ENCODE measurements around the gene ATP5F1A. TPM values are rescaled to one million over a fixed set of nuclear protein-coding genes. Genes with fewer than 3 reads are reported as not detected.
A peak's percentile ranks its signal among the peaks of the same experiment; 100 is the strongest.
"Not testable (repeated sequence)": the region's sequence is repeated elsewhere in the genome, so short reads cannot be mapped to it uniquely, and the experiment has no call there.

The ATP5F1A gene
- 558 TPM for polyA plus RNA-seq (2013, experiment 1 of 2)
- 590 TPM for polyA plus RNA-seq (2013, experiment 2 of 2)

DNA sequence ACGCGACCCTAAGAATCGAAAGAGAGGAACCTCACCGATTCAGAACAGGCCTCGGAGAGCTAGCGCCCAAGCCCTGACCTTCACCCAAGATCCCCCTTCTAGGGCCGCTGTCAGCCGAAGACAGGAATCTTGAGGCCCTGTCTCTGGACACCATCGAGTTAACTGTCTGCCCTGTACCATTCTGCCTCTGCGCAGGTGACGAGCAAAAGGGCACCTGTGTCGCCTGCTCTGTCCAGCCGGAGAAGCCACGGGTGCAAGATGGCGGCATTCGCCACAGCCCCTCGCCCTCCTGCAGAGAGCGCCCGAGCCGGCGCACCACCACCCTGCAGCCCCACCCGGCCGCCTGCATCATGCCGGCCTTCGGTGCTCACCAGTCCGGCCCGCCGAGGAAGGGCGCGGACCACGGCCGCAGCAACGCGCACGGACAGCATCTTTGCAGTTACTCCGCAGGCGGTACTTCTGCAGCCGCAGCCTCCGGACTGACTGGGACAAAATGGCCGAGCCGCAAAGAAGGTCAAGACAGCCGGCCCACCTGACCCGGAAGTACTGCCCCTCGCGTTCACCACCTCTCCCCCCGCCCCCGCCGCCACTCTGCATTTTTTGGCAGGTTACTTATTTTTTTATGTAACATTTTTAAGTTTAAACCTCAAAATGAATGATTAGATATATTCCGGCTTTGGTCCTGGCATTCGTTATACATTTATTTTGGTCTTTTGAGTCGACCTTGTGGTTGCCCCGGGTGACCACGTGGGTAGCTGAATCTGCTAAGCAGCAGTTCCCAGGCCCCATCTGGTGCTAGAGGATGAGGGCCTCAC, at the start of gene ATP5F1A:
Gene ATP5F1A (minus strand): TSS at position 496 of the 815 bp plus-strand sequence. CDS start 65 bp downstream, at position 431.
- Histone ChIP-seq H3K36me3 (ENCODE audit: insufficient read depth, low read length) (peaks cover 27% of the 10 kb centered on the region), H3K4me1 (ENCODE audit: insufficient read depth, low read length) (peaks cover 9% of the 10 kb centered on the region), H3K9me3 (ENCODE audit: insufficient read depth, low read depth, low read length) (no peaks in the 10 kb centered on the region), H3K9ac (ENCODE audit: low read depth, low read length) (peak within 1 kb of the TSS; percentile 97), H3K27me3 (ENCODE audit: insufficient read depth, low read length) (no peaks in the 10 kb centered on the region), H3K27ac (ENCODE audit: low read depth, low read length) (peak within 1 kb of the TSS; percentile 95), H3K4me3 (ENCODE audit: low read length) (peak within 1 kb of the TSS; percentile 95)
- under 1% methylated on average over 48 of the region's 53 CpGs for WGBS

DNA sequence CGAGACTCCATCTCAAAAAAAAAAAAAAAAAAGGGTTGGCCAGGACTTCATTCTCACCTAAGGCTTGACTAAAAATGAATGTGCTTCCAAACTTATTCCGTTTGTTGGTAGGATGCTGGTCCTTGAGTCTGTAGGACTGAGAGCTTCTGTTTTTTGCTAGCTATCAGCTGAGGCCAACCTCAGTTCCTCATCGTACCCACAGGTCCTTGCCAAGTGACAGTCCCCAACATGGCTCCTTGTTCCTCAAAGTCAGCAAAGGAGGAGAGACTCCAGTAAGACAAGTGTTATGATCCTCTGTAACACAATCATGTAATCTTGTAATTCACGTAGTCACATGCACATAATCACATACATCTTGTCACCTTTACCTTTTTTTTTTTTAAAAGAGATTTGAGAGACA, 43.1 kb upstream of the ATP5F1A start:
- H3K9me3 ChIP-seq (ENCODE audit: insufficient read depth, low read depth, low read length): no peaks in the 10 kb centered on the region
- no peaks in the 10 kb centered on the region for H3K27me3 ChIP-seq (ENCODE audit: insufficient read depth, low read length)
- no peaks in the 10 kb centered on the region for H3K4me1 ChIP-seq (ENCODE audit: insufficient read depth, low read length)
- H3K36me3 ChIP-seq (ENCODE audit: insufficient read depth, low read length): no peaks in the 10 kb centered on the region
- no peak overlapping the region for H3K27ac ChIP-seq (ENCODE audit: low read depth, low read length)
- WGBS: 97% methylated on average over 3 of the region's 4 CpGs
- H3K9ac ChIP-seq (ENCODE audit: low read depth, low read length): no peak overlapping the region
- H3K4me3 ChIP-seq (ENCODE audit: low read length): no peak overlapping the region

DNA sequence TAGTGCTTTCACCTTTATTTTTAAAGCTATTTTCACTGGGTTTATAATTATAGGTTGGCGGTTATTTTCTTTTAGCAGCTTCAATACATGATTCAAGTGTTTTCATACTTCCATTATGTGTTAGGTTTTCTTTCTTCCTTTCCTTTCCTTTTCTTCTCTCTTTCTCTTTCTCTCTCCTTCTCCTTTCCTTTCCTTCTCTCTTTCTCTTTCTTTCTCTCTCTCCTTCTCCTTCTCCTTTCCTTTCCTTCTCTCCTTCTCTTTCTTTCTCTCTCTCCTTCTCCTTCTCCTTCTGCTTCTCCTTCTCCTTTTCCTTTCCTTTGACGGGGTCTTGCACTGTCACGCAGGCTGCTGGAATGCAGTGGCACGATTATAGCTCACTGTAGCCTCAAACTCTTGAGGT, 42.1 kb upstream of the ATP5F1A start:
- 94% methylated on average over 3 of the region's 4 CpGs for WGBS

DNA sequence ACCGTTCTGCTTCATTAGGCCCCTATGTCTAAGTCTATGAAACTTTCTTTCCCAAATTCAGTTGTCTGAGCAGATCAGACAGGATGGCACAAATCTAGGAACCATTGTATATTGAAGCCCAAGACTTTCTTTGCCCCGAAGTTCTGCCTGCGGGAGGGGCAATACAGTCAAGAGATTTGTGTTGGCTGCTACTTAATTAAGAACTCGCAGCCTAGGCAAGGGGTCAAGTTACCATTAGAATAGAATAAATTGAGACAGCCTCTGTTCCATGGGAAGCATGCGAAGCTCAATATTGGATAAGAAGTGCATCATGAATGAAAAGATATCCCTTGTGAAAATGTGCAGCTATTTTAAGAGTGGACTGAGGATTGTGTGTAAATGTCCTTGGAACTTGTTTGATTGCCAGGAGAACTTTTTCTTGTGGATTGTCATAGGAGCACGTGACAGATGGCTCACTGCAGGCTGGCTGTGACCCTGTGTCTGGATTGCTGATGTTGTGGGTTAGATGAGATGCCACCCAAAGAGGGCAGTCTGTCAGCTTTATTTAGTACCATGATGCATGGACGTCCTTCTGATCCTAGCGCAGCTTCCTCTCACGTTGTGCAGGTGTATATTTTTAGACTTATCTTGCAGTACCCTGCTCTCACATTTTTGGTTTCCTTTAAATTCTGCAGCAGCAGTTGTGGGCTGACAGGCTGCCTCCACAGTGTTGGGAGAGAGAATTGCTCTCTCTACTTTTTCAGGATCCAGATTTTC, 37.0 kb upstream of the ATP5F1A start:
- Histone ChIP-seq H3K27ac (ENCODE audit: low read depth, low read length) (no peak overlapping the region), H3K4me3 (ENCODE audit: low read length) (no peak overlapping the region), H3K9me3 (ENCODE audit: insufficient read depth, low read depth, low read length) (no peaks in the 10 kb centered on the region), H3K9ac (ENCODE audit: low read depth, low read length) (no peak overlapping the region), H3K27me3 (ENCODE audit: insufficient read depth, low read length) (no peaks in the 10 kb centered on the region), H3K4me1 (ENCODE audit: insufficient read depth, low read length) (peaks cover 9% of the 10 kb centered on the region; the same call in 1 of the 2 replicates), H3K36me3 (ENCODE audit: insufficient read depth, low read length) (peaks cover 5% of the 10 kb centered on the region)
- 81% methylated on average over 9 of the region's 9 CpGs for WGBS

More for the DNA sequence above, 42.1 kb upstream of the ATP5F1A start:
- H3K27ac ChIP-seq (ENCODE audit: low read depth, low read length): no peak overlapping the region
- no peak overlapping the region for H3K4me3 ChIP-seq (ENCODE audit: low read length)
- H3K27me3 ChIP-seq (ENCODE audit: insufficient read depth, low read length): no peaks in the 10 kb centered on the region
- no peak overlapping the region for H3K9ac ChIP-seq (ENCODE audit: low read depth, low read length)
- H3K36me3 ChIP-seq (ENCODE audit: insufficient read depth, low read length): no peaks in the 10 kb centered on the region
- no peaks in the 10 kb centered on the region for H3K9me3 ChIP-seq (ENCODE audit: insufficient read depth, low read depth, low read length)
- peaks cover 5% of the 10 kb centered on the region; the same call in 1 of the 2 replicates for H3K4me1 ChIP-seq (ENCODE audit: insufficient read depth, low read length)

DNA sequence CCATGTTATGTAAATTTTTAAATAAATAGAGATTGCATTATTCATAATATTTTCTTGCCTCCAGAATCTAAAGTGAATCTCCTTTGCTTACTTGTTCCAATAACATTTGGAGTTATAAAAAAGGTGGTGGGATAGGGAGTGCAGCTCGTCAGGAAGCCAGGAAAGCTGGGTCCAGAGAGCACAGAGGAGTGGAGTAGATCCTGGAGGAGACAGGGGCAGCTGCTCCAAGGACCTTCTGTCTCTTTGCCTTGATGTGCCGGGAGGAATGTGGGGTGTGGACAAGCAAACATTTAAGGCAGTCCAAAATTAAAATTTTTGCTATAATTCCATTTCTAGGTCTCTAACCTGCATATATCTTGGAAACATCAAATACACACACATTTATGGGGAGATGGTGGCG, 35.4 kb upstream of the ATP5F1A start:
- no peaks in the 10 kb centered on the region for H3K27me3 ChIP-seq (ENCODE audit: insufficient read depth, low read length)
- H3K4me1 ChIP-seq (ENCODE audit: insufficient read depth, low read length): peaks cover 9% of the 10 kb centered on the region; the same call in 1 of the 2 replicates
- H3K9ac ChIP-seq (ENCODE audit: low read depth, low read length): no peak overlapping the region
- no peak overlapping the region for H3K4me3 ChIP-seq (ENCODE audit: low read length)
- H3K27ac ChIP-seq (ENCODE audit: low read depth, low read length): no peak overlapping the region
- H3K9me3 ChIP-seq (ENCODE audit: insufficient read depth, low read depth, low read length): no peaks in the 10 kb centered on the region
- 93% methylated on average over 1 of the region's 3 CpGs for WGBS
- peaks cover 20% of the 10 kb centered on the region for H3K36me3 ChIP-seq (ENCODE audit: insufficient read depth, low read length)

DNA sequence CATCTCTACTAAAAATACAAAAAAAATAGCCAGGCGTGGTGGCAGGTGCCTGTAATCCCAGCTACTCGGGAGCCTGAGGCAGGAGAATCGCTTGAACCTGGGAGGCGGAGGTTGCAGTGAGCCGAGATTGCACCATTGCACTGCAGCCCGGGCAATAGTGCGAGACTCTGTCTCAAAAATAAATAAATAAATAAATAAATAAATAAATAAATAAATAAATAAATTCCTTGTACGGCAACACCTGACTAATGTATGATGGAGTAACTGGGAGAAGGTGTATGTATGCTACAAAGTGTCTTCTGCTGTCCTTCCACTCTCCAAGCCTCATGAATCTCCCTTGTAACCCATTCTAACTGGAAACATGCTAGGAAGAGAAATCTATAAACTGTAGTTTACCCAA, 32.5 kb upstream of the ATP5F1A start:
- H3K27ac ChIP-seq (ENCODE audit: low read depth, low read length): not testable (repeated sequence)
- peaks cover 45% of the 10 kb centered on the region for H3K36me3 ChIP-seq (ENCODE audit: insufficient read depth, low read length)

DNA sequence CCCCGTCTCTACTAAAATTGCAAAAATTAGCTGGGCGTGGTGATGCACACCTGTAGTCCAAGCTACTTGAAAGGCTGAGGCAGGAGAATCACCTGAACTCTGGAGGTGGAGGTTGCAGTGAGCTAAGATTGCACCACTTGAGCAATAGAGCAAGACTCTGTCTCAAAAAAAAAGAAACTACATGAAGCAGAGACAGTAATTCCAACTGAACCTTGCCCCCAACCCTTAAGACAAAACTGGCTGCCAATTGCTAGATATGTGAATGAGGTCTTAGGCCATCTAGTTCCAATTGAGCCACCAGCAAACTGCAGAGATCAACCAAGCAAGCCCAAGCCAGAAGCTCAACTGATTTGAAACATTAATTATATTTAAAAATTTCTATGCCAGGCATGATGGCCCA, 32.0 kb upstream of the ATP5F1A start:
- H3K9ac ChIP-seq (ENCODE audit: low read depth, low read length): no peak overlapping the region
- H3K36me3 ChIP-seq (ENCODE audit: insufficient read depth, low read length): peaks cover 50% of the 10 kb centered on the region
- H3K4me1 ChIP-seq (ENCODE audit: insufficient read depth, low read length): peaks cover 3% of the 10 kb centered on the region; the same call in 1 of the 2 replicates
- H3K27me3 ChIP-seq (ENCODE audit: insufficient read depth, low read length): no peaks in the 10 kb centered on the region
- WGBS: 92% methylated on average over 2 of the region's 2 CpGs
- no peak overlapping the region for H3K4me3 ChIP-seq (ENCODE audit: low read length)
- no peaks in the 10 kb centered on the region for H3K9me3 ChIP-seq (ENCODE audit: insufficient read depth, low read depth, low read length)
- no peak overlapping the region for H3K27ac ChIP-seq (ENCODE audit: low read depth, low read length)

More for the DNA sequence above, 32.5 kb upstream of the ATP5F1A start:
- not testable (repeated sequence) for H3K9ac ChIP-seq (ENCODE audit: low read depth, low read length); H3K27me3 ChIP-seq (ENCODE audit: insufficient read depth, low read length); H3K4me1 ChIP-seq (ENCODE audit: insufficient read depth, low read length); H3K4me3 ChIP-seq (ENCODE audit: low read length); H3K9me3 ChIP-seq (ENCODE audit: insufficient read depth, low read depth, low read length)
- WGBS: 97% methylated on average over 5 of the region's 8 CpGs

DNA sequence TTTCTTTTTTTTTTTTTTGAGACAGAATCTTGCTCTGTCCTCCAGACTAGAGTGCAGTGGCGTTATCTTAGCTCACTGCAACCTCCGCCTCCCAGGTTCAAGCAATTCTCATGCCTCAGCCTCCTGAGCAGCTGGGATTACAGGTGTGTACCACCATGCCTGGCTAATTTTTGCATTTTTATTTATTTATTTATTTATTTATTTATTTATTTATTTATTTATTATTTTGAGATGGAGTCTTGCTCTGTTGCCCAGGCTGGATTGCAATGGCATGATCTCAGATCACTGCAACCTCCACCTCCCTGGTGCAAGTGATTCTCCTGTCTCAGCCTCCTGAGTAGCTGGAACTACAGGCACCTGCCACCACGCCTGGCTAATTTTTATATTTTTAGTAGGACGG, 28.5 kb upstream of the ATP5F1A start:
- H3K27me3 ChIP-seq (ENCODE audit: insufficient read depth, low read length): not testable (repeated sequence)
- over 99% methylated on average over 4 of the region's 4 CpGs for WGBS
- peaks cover 81% of the 10 kb centered on the region for H3K36me3 ChIP-seq (ENCODE audit: insufficient read depth, low read length)

DNA sequence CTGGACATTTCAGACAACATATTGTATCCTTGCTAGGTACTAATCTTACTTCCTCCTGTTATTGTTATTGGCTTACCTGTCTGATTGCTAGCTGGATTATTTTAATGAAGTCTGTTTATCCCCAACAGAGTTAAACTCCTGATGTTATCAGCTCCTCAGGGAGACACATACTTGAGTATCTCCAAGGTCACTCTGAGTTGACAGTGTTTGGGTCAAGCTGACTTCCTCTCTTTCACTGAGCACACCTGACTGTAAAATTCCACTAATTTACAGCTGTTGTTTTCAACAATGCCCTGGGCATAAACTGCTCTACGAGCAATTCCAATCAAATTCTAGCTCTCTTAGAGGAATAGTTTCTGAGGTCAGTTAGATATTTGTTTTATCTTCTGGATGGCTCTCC, 15.7 kb upstream of the ATP5F1A start:
- Histone ChIP-seq H3K9ac (ENCODE audit: low read depth, low read length) (no peak overlapping the region), H3K36me3 (ENCODE audit: insufficient read depth, low read length) (peaks cover 57% of the 10 kb centered on the region), H3K4me1 (ENCODE audit: insufficient read depth, low read length) (no peaks in the 10 kb centered on the region), H3K4me3 (ENCODE audit: low read length) (no peak overlapping the region), H3K27ac (ENCODE audit: low read depth, low read length) (no peak overlapping the region), H3K9me3 (ENCODE audit: insufficient read depth, low read depth, low read length) (no peaks in the 10 kb centered on the region), H3K27me3 (ENCODE audit: insufficient read depth, low read length) (no peaks in the 10 kb centered on the region)
- 100% methylated on average over 1 of the region's 1 CpG for WGBS

More for the DNA sequence above, 28.5 kb upstream of the ATP5F1A start:
- not testable (repeated sequence) for H3K27ac ChIP-seq (ENCODE audit: low read depth, low read length); H3K4me1 ChIP-seq (ENCODE audit: insufficient read depth, low read length); H3K9ac ChIP-seq (ENCODE audit: low read depth, low read length); H3K4me3 ChIP-seq (ENCODE audit: low read length); H3K9me3 ChIP-seq (ENCODE audit: insufficient read depth, low read depth, low read length)

DNA sequence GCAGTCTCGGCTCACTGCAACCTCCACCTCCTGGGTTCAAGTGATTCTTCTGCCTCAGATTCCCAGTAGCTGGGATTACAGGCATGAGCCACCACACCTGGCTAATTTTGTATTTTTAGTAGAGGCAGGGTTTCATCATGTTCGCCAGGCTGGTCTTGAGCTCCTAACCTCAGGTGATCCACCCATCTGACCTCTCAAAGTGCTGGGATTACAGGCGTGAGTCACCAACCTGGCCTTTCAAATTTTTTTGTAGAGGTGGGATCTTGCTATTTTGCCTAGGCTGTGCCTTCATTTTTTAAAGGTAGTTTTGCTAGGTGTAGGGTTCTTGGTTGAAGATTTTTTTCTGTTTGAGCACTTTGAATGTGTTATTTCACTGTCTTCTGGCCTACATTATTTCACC, 12.3 kb upstream of the ATP5F1A start:
- Histone ChIP-seq H3K36me3 (ENCODE audit: insufficient read depth, low read length) (peaks cover 72% of the 10 kb centered on the region), H3K27me3 (ENCODE audit: insufficient read depth, low read length) (no peaks in the 10 kb centered on the region), H3K9me3 (ENCODE audit: insufficient read depth, low read depth, low read length) (no peaks in the 10 kb centered on the region), H3K9ac (ENCODE audit: low read depth, low read length) (no peak overlapping the region), H3K27ac (ENCODE audit: low read depth, low read length) (no peak overlapping the region), H3K4me1 (ENCODE audit: insufficient read depth, low read length) (no peaks in the 10 kb centered on the region), H3K4me3 (ENCODE audit: low read length) (no peak overlapping the region)
- 89% methylated on average over 3 of the region's 3 CpGs for WGBS

DNA sequence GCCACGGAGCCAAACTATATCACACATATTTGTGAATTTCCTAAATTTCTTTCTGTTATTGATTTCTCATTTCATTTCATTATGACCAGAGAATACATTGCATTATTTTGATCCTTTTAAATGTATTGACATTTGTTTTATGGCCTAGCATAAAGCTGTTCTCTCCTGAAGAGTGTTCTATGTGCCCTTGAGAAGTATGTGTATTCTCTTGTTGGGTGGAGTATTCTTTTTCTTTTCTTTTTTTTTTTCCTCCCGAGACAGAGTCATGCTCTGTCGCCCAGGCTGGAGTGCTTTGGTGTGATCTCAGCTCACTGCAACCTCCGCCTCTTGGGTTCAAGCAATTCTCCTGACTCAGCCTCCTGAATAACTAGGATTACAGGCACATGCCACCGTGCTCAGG, 11.3 kb upstream of the ATP5F1A start:
- Histone ChIP-seq H3K36me3 (ENCODE audit: insufficient read depth, low read length) (peaks cover 64% of the 10 kb centered on the region), H3K9me3 (ENCODE audit: insufficient read depth, low read depth, low read length) (no peaks in the 10 kb centered on the region), H3K4me1 (ENCODE audit: insufficient read depth, low read length) (no peaks in the 10 kb centered on the region), H3K4me3 (ENCODE audit: low read length) (no peak overlapping the region), H3K9ac (ENCODE audit: low read depth, low read length) (no peak overlapping the region), H3K27me3 (ENCODE audit: insufficient read depth, low read length) (no peaks in the 10 kb centered on the region), H3K27ac (ENCODE audit: low read depth, low read length) (no peak overlapping the region)
- 89% methylated on average over 5 of the region's 5 CpGs for WGBS
